GM19351 (cell line): ENCODE measurements around the gene OSTN.

Source experiments
- ATAC-seq: cut with Tn5 transposase; IDR thresholded peaks from one replicate; pipeline ENCODE4 v1.9.1; 2021; ENCODE audit warnings: mild to moderate bottlenecking, moderate library complexity; ENCODE audit not compliant: unreplicated experiment

The OSTN gene

DNA sequence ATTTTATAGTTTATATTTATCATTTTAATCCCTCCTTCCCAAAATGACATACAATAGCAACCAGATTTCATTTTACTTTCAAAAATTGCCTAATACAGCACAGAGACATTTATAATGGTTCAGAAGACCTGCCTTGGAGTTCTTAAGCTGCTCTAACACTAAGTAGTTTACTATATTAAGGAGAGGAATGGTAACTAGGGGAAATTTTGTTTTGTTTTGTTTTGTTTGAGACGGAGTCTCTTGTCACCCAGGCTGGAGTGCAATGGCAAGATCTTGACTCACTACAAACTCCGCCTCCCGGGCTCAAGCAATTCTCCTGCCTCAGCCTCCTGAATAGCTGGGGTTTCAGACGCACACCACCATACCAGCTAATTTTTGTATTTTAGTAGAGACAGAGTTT lies 107.4 kb downstream of the OSTN start:
- no peak for ATAC-seq

DNA sequence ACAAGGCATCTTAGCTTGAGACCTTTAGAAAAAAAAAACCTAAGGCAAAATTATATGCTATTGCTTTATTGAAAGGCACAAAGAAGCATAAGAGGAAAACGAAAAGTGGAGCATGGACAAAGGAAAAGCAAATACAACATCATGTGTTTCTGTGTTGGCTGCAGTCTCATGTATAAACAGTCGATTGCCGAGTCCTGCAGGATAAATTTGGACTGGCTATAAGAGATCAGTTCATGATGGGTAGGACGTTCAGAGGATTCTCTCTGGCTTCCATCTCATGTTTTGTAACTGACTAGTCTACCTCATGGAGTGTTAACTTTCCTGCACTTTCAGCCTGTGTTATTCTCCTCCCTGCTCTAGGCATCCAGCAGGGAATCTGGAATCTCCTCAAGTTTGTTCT lies 108.3 kb downstream of the OSTN start:
- ATAC-seq, result no peak

DNA sequence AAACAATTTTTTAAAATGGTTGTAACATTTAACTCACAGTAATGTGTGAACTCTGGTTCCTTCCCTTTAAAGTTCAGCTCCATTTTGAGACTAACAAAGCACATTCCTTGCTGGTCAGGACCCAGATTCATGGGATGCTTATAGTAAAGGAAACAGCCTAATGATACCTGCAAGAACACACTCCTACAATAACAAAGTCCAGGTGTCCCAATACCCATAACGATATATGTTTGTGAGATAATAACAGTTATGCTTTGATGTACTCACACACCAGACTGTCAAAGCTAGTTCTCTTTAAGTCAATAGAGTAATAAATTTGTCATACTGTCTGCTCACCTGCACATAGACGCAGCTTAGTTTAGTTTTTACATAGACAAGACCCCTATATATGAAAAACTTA lies 114.3 kb downstream of the OSTN start:
- no peak for ATAC-seq

DNA sequence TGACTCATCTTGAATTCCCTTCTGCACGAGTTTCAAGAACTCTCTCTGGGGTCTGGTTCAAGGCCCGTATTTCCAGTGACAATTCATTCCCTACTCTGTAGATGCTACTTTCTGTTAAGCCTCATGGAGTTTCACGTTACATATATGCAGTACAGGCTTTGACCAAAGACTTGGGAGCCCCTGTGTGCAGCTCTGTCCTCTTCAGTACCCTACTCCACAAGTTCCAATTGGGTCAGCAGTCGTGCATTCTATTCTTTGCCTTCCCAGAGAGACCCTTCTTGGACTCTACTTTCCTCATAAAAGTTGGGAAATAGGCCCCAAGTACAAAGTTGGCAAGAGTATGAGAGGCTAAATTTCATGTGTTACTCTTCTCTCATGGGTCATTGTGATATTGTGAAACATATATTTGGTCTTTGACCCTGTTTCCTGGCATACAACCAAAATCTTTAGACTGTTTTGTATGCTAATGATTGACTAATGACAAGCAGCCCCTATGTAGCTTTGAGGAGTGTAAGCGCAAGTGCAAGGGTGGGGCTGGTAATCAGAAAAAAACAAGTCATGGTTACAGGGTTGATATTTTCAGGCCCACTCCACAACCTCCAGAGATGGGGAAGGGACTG lies 115.2 kb downstream of the OSTN start:
- no peak for ATAC-seq
